HG03097 (cell line): ENCODE measurements around the gene LRRC27.
A peak's percentile ranks its signal among the peaks of the same experiment; 100 is the strongest.
"Not testable (repeated sequence)": the region's sequence is repeated elsewhere in the genome, so short reads cannot be mapped to it uniquely, and the experiment has no call there.

Experiments
- ATAC-seq: cut with Tn5 transposase; IDR thresholded peaks from one replicate; pipeline ENCODE4 v1.9.1; 2021; ENCODE audit not compliant: unreplicated experiment, low FRiP score

LRRC27 gene

DNA sequence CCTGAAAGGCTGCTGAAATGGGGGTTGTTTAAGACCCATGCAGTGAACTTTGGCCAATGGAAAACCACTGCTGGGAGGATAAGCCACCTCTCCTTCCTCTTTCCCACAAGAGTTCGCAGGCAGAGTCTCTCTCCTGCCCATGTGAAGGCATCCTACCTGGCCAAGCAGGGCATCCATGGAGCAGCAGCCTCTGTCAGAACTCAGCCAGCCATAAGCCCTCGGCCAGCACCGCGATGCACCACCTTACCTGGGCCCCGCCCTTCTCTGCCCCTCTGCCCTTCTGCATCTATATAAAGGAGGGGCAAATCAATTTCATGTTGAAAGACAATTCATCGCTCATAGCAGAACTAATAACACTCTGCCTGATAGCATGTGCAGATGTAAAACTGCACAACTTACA, 18.1 kb upstream of the LRRC27 start:
- no peak for ATAC-seq

DNA sequence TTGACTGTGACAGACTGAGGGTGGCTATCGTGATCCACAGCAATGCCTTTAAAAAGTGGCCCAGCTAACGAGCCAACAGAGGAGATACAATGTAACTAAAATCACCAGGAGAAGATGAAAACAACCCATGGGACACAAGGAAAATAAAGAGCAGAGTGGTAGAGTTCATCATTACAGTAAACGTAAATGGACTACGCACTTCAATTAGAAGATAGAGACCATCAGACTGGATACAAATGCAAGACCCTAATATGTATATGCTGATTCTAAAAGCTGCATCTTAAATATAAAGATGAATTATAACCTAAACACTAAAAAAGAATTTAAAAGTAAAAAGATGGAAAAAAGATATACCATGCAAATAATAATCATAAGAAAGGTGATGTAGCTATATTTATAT, 17.7 kb upstream of the LRRC27 start:
- ATAC-seq = no peak

DNA sequence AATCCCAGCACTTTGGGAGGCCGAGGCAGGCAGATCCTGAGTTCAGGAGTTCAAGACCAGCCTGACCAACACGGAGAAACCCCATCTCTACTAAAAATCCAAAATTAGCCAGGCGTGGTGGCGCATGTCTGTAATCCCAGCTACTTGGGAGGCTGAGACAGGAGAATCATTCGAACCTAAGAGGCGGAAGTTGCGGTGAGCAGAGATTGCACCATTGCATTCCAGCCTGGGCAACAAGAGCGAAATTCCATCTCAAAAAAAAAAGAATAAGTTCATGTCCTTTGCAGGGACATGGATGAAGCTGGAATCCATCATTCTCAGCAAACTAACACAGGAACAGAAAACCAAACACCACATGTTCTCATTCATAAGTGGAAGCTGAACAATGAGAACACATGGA, 17.1 kb upstream of the LRRC27 start:
- ATAC-seq = not testable (repeated sequence)

DNA sequence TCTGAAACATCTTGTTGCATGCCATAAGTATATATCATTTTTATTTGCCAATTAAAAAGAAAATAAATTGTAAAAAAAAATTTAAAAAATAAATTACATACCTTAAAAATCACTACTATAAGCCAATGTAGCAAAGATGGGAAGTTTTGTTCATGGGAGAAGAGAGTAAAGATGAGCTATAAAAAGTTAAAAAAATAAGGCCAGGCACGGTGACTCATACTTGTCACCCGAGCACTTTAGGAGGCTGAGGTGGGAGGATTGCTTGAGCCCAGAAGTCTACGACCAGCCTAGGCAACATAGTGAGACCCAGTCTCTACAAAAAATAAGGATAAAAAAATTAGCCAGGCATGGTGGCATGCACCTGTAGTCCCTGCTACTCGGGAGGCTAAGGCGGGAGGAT, 15.9 kb upstream of the LRRC27 start:
- ATAC-seq = no peak

DNA sequence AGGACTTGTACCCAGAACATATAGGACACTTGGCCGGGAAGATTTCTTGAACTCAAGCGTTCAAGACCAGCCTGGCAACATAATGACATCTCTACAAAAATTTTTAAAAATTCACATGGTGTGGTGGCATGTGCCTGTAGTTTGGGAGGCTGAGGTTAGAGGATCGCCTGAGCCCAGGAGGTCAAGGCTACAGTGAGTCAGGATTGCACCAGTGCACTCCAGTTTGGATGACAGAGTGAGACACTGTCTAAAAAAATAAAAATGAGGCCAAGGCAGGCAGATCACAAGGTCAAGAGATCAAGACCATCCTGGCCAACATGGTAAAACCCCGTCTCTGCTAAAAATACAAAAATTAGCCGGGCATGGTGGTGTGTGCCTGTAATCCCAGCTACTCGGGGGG, 14.5 kb upstream of the LRRC27 start:
- not testable (repeated sequence) for ATAC-seq

DNA sequence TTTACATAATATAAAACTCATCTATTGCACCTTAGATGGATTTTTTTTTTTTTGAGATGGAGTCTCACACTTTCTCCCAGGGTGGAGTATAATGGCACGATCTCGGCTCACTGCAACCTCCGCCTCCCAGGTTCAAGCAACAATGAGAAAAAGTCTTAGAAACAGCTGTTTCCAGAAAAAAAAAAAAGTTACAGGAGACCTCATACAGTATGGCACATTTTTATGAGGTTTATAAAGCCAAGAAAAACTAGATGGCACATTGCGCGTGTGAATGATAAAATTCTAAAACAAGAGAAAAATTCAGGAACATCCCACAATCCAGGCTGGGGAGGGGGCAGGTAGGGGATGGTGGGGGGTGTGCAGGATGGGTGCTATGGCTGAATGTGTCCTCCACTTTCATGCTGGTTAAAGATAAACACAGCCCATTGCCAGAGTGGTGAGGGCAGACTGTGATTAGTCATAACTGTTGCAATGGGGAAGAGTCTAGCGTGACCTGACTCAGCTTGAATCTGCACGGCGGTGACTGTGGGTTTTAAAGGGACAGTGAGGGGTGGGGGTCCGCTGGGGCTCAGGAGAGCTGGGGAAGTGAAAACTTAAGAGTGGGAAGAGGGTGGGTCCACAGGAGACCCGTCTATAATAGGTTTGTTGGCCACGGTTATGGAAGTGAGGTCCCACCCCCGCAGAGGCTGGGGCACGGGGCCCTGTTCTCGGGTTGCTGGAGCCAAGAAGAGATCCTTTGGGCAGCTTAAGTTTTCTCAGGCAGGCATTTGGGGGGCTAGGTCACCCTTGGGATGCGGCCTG, 11.9 kb upstream of the LRRC27 start:
- peak; percentile 88 for ATAC-seq

DNA sequence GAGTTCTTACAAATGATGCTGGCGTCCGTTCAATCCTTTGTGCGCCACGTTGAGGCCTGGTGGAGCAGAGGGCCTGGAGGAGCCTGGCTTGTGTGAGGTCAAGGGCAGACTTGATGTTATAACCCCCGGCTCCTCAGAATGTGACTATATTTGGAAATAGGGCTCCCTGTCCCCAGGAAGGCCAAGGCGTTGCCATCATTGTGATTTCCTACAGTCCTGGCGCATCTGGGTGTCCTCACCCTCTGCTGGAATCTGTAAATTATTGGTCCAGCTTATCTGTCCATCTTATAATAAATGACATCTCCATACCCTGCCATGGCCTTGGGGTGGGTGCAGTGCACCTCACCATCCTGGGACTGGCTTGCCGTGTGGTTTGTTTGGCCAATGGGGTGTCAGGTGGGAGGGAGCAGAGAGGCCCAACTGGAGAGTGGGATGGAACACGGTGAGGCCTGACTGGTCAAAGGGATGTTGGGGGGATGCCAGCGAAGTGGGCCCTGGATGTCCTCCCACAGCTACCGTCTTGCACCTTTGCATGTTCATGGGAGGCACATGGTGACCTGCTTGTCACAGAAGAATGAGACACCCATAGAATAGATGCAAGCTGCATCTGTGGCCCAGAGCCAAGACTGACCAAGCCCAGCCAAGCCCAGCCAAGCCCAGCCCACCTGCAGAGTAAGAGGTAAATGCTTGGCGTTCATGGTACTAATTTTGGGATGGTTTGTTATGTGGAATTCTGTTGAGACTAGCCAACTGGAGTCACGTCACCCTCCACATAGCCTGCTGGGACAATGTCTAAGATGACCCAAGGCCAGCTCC, 11.1 kb upstream of the LRRC27 start:
- no peak for ATAC-seq

DNA sequence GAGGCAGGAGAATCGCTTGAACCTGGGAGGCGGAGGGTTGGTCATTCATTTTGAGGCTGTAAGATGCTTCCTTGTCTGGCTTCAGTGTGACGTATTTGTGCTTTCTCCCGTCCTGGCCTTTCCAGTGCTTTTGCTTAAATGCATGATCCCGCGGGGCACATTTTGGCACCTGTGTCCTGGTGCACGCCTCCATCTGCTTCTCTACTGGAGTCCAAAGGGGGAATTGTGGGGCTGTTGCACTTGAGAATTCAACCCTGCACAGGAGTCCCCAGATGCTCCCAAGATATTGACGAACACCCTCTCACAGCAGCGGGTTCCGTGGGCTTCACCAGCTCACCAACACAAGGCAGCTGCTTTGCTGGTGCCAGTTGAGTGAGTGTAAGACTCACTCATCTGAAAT, 10.3 kb upstream of the LRRC27 start:
- ATAC-seq = no peak

DNA sequence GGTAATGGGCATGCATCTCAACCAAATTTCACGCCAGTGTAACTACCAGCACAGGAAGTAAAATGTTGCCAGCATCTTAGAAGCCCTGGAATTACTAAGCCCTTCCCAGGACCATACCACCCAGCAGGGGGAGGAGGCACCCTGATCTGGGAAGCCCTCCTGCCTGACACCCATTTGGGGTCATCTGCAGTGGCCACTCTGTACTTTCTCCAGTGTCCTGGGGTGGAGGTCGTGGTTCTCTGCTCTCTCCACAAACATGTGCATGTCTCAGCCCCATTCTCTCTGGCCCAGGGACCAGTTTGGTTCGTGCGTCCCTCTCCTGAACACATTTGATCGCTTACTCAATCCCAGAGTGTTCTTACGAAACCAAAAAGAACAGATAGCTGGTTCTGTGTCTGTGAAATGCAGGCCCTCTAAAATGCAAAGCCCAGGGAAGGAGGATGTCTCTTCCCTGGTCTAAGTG, 9.4 kb upstream of the LRRC27 start:
- ATAC-seq = no peak

DNA sequence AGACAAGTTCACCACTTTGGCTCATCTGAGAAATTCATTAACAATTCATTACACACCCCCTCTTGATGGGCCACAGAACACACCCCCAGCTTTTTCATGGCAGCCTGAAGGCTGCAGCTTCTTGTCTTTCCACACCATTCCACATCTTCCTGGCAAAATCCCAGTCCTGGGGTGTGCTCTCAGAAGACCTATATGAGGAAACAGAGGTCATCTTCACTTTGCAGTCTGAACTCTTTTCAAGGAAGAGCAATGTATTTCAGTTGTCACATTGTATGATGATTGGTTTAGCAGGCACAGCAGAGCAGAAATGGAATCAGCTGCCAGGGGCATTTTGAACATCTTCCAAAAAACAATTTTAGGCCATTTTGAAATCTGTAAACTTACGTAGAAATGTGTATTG, 7.8 kb upstream of the LRRC27 start:
- no peak for ATAC-seq

DNA sequence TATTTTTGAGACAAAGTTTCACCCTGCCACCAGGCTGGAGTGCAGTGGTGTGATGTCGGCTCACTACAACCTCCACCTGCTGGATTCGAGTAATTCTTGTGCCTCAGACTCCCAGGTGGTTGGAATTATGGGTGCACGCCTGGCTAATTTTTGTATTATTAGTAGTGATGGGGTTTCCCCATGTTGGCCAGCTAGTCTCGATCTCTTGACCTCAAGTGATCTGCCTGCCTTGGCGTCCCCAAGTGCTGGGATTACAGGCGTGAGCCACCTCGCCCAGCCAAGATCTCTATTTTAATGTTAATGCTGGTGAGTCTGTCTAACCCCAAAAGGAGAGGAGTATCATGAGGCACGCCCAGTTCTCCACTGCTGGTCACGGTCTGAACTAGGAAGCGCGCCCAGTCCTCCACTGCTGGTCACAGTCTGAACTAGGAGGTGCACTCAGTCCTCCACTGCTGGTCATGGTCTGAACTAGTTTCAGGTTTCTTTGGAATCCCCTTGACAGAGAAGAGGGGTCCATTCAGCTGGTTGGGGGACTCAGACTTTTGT, 5.6 kb upstream of the LRRC27 start:
- no peak for ATAC-seq

DNA sequence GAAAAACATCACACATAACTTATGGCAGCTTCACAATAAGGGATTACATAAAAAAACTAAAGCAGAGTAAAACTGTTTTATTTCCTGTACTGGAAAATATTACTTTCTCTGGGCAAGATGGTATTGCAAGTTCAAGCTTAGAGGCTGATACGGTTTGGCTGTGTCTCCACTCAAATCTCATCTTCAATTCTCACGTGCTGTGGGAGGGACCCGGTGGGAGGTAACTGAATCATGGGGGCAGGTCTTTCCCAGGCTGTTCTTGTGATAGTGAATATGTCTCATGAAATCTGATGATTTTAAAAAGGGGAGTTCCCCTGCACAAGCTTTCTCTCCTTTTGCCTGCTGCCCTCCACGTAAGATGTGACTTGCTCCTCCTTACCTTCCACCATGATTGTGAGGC, 5.1 kb upstream of the LRRC27 start:
- no peak for ATAC-seq

DNA sequence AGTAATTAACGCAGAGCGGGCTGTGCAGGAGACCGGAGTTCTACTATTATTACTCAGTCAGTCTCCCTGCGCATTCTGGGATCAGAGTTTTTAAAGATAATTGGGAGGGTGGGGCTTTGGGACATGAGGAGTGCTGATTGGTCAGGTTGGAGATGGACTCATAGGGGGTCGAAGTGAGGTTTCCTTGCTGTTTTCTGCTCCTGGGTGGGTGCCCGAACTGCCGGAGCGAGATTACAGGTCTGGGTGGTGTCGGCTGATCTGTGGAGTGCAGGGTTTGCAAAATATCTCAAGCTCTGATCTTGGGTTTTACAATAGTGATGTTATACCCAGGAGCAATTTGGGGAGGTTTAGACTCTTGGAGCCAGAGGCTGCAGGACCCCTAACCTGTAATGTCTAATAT, 3.9 kb upstream of the LRRC27 start:
- no peak for ATAC-seq

DNA sequence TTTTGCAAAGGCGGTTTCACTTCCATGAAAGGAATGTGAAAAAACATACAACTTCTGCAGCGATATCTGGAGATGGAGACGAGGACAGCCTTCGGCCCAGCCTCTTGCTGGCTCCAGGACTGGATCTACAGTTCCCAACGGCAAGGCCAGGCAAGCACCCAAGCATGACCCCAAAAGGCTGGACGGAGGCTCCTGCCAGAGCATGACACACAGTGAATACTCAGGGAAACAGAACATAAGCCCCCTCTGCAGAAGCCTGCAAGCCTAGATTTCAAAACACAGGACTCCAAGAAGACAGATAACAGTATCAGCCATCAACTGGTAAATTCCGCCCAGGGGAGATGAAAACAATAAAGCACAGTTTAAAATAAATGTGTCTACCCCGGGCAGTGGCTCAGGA, 3.3 kb upstream of the LRRC27 start:
- ATAC-seq = no peak

DNA sequence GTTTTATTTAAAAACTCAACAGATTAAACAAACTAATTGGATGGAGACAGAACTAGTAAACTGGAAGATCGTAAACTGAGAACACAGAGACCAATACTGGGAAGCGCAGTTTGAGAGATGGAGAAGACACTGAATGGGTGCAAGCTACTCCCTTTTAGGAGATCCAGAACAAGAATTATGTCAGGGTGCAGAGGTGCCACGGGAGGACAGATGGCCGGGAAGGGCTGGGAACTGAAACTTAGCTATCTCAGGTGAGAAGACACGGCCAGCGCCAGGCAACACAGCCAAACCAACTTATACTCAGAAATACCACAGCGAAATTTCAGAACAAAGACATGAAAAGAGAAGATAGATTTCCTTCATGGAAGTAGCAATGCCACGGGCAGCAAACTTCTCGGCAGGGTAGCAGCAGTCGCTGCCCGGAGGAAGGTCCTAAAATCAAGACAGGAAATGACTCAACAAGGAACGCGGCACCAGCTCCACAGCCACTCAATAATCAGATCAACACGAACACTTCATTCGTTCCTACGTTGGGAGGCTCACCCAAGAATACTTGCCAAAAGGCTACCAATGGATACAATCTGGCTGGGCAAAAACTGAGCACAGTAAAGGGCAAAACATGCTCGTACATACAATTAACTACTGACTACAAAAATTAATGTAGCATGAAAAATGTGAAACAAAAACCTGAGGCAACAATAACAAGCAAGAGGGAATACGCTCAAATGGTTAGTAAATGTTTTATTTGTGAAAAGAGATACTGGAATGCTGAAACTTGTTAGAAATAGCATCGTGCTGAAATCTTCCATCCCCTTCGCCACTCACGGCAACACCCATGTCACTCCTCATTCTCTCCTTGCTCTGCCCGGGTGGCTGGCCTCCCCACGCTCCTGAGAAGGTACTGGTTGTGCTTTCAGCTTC, 2.2 kb upstream of the LRRC27 start:
- no peak for ATAC-seq

DNA sequence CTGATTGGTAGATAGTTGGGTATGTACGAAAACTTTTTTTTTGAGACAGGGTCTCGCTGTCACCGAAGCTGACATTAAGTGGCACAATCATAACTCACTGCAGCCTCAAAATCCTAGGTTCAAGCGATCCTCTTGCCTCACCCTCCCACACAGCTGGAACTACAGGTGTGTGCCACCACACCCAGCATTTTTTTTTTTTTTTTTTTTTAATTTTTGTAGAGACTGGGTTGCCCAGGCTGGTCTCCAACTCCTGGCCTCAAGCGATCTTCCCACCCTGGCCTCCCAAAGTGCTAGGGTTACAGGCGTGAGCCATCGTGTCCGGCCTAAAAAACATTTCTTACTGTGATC, 1.5 kb upstream of the LRRC27 start:
- no peak for ATAC-seq

DNA sequence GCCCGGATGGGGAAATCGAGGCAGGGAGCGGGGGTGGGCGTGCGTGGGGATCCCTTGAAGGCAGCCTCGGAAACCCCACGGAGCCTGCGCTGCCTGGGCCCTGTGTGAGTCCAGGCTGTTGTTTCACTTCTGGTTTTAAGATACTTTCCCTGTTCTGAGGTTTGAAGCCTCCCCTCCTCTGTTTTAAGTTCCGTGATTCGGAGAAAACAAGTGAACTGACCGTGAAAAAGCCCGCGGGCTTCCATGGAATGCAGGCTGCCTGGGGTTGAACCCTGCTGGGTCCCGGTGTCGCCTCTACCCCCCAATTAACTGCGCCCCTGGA, 401 bp downstream of the LRRC27 start:
- ATAC-seq = peak; percentile 25

DNA sequence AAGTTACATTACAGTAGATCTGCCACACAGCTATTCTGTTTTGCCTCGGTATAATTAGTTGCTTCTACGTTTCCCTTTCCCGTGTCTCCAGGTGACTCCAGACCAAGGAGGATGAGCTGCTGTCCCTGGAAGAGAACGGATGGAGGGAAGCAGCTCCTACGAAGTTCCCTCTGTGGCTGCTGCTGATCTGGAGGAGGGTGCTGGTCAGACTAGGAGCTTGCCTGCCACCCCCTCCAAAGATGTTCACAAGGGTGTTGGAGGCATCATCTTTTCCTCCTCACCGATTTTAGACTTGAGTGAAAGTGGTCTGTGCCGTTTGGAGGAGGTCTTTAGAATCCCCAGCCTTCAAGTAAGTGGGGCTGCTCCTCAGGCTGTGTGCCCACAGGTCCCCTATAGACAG, 1.4 kb downstream of the LRRC27 start:
- no peak for ATAC-seq

DNA sequence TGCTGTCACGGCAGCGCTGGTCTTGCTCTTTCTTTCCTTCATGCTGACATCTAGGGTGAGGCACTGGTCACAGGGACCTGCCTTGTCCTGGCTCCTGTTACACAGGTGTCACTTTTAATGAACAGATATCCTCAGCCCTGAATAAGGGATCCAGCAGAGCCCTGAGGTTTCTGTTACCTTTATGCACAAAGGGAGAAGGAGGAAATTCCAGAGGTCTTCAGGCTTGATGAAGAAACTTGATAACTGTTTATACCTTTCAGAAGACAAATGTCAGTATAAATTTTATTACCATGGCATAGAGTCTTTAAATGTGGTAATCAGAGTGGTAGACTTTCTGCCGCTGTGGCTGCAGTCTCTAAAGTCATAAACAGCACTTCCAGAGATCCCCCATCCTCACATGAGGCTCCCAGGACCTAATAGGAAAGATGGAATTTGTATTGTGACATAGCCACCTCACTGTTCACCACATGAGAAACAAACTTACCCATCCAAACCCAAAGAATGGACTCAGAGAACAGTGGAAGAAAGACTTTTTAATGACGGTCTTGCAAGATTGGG, 2.7 kb downstream of the LRRC27 start:
- ATAC-seq = no peak

DNA sequence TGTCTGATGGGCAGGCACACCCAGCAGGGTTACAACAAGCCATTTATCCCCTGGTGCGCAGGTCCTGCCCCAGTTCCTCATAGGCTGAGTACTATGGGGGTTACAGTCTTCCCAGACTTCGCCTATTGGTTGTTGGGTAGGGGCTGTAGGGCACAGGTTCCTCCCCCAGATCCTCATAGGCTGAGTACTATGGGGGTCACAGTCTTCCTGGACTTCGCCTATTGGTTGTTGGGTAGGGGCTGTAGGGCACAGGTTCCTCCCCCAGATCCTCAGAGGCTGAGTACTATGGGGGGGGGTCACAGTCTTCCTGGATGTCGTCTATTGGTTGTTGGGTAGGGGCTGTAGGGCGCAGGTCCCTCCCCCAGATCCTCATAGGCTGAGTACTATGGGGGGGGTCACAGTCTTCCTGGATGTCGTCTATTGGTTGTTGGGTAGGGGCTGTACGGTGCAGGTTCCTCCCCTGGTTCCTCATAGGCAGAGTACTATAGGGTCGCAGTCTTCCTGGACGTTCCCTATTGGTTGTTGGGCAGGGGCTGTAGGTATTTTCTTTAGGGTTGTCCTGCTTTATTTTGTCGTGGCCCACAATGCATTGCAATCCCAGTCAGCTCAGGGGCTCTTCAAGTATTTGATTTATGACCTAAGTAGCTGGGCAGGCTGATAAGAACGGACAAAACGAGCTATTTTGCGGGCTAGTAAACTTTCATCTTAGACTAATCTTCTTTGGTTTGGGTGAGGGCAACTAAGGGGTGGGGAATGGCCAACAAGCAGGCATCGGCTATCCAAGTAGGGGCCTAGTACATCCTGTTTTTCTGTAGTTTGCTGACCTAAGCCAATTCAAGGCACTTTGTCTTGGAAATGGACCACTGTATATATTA, 3.4 kb downstream of the LRRC27 start:
- ATAC-seq = peak; percentile 55
